GM13977 (cell line): Measurements from ENCODE around the gene TRMT10B.
"Not testable (repeated sequence)": the region's sequence is repeated elsewhere in the genome, so short reads cannot be mapped to it uniquely, and the experiment has no call there.

Experiments
- DNase-seq: peaks from one replicate; pipeline ENCODE4 v3.0.0; 2012; ENCODE audit warnings: low spot score
- CTCF ChIP-seq: IDR thresholded peaks from 2 replicates; pipeline ENCODE4 v1.5.1; 2012; ENCODE audit warnings: mild to moderate bottlenecking, control low read depth; ENCODE audit not compliant: insufficient read depth; ENCODE audit errors: extremely low read depth, missing control alignments
- in situ Hi-C: fragments of 300-500 bp; cut with MboI; formaldehyde crosslinking; loops from one replicate; pipeline ENCODE4 v1.12.0; 2022; ENCODE audit warnings: low sequenced_read_pairs, low pct_unique_long_range_greater_than_20kb, mixed read lengths, inconsistent platforms; ENCODE audit not compliant: unreplicated experiment

TRMT10B gene

DNA sequence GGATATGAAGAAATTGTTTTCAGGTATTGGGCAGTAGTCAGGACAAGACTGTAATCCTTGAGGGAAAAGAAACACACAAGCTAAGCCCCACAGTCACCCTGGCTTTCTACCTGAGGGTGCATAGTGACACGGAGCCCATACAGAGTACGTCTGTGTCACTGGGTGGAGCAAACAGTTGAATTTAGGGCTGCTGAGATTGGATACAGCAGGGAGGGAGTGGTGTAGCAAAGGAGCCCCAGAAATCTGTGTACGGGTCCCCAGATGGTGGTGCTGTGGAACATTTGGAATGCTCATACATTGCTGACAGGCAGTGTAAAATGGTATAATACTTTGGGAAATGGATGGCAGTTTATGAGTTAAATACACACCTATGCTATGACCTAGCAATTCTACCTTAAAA is 5.1 kb downstream of the TRMT10B start:
- TF ChIP-seq CTCF, result no peak
- DNase-seq, result no peak
- in situ Hi-C loops, result no loop called here

DNA sequence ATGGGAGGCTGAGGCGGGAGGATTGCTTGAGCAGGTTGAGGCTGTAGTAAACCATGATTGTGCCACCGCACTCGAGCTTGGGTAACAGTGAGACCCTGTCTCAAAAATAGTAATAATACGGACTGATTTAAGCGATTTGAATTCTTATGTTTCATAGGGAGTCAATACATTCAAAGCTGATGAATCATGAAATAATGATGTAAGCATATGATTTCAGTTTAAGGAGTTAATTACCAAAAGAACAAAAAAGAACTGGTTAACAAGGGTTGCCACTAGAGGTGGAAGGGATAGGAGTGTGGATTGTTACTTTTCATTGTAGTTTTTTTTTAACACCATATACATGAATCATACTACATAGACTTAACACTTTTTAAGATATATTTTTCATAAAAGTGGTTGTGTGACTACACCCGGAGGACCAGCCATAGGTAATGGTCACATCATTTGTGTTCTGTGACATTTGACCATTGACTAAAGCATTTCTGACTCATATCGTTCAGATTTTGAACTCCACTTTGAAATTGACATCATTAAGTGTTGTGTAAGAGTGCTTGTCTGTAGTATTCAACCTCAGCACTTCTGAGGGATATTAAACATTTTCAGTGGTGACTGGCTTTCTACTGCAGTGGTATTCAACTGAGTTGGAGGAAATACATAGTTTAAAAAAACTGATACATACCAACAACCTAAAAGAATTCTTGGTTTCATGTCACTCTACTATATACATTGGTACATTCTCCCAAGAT is 7.0 kb downstream of the TRMT10B start:
- no peak for DNase-seq
- no peak for TF ChIP-seq CTCF
- in situ Hi-C loops, result no loop called here

GRCh38 chr9:37761511-37761910 is 7.9 kb downstream of the TRMT10B start:
- in situ Hi-C loops, result no loop called here
- TF ChIP-seq CTCF, result no peak
- no peak for DNase-seq

GRCh38 chr9:37765263-37765662 is 11.7 kb downstream of the TRMT10B start:
- DNase-seq, in situ Hi-C loops: not testable (repeated sequence)

DNA sequence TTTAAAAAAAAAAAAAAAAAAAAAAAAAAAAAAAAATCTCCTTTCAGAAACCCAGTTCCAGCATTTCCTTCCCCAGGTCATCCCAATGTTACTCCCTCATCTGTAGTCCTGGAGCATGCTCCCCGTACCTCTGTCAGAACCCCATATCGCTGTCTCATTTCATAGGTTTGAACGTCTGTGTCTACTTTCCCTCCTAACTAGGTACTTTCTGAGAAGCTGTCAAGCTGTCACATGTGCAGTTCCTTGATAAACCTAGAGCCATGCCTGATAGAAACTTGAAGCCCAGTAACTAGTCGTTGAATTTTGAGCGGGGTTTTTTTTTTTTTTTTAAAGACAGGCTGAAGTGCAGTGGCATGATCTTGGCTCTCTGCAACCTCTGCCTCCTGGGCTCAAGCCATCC is 15.7 kb downstream of the TRMT10B start:
- in situ Hi-C loops, result no loop called here
- TF ChIP-seq CTCF, result no peak
- no peak for DNase-seq

- in situ Hi-C loops, result no loop called here
- DNase-seq, result no peak
- TF ChIP-seq CTCF, result no peak
Observed at GRCh38 chr9:37769995-37770394, 16.4 kb downstream of the TRMT10B start.

DNA sequence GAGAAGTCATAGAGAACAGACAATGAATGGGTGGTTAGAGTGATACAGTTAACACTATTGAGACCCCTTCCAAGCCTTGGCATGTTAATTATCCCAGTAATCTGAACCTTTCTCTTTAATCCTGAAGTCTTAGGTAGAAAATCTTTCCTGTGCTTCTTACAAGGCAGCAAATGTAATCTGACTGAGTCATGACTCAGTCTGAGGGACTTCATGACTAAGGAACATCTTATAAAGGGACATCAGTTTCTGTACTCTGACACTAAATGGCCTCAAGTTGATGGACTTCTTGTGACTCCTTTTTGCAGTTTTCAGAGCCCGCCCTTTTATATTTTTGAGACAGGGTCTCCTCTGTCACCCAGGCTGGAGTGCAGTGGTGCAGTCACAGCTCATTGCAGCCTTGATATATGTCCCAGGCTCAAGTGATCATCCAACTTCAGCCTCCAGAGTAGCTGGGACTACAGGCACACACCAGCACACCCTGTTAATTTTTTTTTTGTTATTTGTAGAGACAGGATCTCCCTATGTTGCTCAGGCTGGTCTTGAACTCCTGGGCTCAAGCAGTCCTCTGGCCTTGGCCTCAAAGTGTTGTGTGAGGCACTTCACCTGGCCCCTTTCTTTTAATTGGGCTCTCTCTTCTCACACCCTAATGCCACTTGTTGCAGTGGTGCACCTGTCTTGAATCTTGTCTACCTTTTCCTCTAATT is 21.8 kb downstream of the TRMT10B start:
- no peak for DNase-seq
- in situ Hi-C loops, result no loop called here
- no peak for TF ChIP-seq CTCF
